ENCODE measurements around the gene MARCO.

Gene MARCO

DNA sequence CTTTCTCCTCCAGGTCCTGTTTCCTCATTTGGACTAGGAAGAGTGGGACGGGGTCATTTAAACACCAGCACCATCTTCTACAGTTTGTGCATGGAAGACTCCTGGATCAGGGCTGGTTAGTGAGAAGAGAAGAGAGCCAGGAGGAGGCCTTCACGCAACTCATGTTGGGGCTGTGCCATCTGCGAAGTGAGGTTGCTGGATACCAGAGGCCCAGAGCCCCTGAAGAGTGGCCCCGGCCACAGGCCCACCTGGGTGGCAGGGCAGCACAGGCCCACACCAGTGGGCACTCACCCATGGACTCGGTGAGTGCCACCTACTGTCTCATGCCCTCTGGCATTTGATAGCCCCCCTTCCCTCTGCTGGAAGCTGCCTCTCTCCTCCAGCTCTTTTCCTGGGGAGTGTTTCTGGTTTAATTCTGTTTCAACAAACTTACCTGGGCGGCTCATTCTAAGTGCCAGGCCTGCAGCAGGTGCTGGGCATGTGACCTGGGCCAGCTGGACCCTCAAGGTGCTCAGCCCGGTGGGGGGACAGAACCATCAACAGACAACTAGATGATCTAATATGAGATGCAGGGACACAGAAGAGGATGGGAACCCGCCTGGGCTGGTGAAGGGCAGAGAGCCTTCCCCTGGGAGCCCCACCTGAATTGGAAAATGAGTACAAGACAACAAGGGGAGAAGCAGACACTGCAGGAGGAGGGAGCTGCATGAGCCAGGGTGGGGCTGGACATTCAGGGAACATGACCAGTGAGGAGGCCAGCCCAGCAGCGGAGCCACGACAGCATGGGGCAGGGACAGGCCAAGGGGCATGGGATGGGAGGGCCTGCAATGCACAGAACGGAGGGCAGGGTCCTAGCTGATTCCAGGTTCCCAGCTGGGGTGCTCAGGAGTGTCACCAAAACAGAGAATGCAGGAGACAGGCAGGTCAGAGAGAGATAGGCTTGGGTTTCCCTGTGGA lies 70.6 kb downstream of the MARCO start:
- 91 to 92% methylated on average over 11 of the region's 11 CpGs for WGBS, 2 experiments
- no peaks in the 10 kb centered on the region for H3K9me3 ChIP-seq (ENCODE audit: control insufficient read depth, low read length)
- H3K36me3 ChIP-seq (ENCODE audit: control insufficient read depth, insufficient read depth, low read length) = no peaks in the 10 kb centered on the region
- no peaks in the 10 kb centered on the region for H3K4me1 ChIP-seq (ENCODE audit: control insufficient read depth, insufficient read depth, low read length)
- H3K27me3 ChIP-seq (ENCODE audit: control insufficient read depth, insufficient read depth, low read length, poor library complexity, severe bottlenecking) = peaks cover 10% of the 10 kb centered on the region
- H3K27ac ChIP-seq (ENCODE audit: insufficient read depth, low read depth, low read length, poor library complexity, severe bottlenecking) = no peak overlapping the region
- no peak overlapping the region for H3K4me3 ChIP-seq (ENCODE audit: insufficient read depth, low read depth, low read length)

DNA sequence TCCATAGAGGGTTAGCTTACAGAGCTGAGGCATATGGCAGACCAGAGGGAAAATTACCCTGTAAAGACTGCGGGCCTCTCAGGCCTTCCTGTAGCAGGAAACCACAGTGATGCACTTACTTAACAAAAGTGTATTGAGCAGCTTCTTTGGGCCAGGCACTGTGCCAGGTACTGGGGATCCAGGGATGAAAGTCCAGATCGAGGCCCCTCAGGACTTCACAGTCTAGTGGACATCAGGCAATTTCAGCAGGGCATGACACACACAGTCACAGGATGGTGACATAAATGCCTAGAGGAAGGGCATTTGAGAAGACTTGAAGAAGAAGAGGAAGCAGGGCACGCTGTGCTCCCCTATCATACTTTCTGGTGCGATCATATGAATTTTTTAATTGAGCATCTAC lies 71.7 kb downstream of the MARCO start:
- H3K9me3 ChIP-seq (ENCODE audit: control insufficient read depth, low read length) = no peaks in the 10 kb centered on the region
- H3K4me1 ChIP-seq (ENCODE audit: control insufficient read depth, insufficient read depth, low read length) = no peaks in the 10 kb centered on the region
- no peak overlapping the region for H3K27ac ChIP-seq (ENCODE audit: insufficient read depth, low read depth, low read length, poor library complexity, severe bottlenecking)
- H3K27me3 ChIP-seq (ENCODE audit: control insufficient read depth, insufficient read depth, low read length, poor library complexity, severe bottlenecking) = peaks cover 10% of the 10 kb centered on the region
- H3K36me3 ChIP-seq (ENCODE audit: control insufficient read depth, insufficient read depth, low read length) = no peaks in the 10 kb centered on the region
- H3K4me3 ChIP-seq (ENCODE audit: insufficient read depth, low read depth, low read length) = no peak overlapping the region
- 93 to 96% methylated on average over 4 of the region's 4 CpGs for WGBS, 2 experiments

DNA sequence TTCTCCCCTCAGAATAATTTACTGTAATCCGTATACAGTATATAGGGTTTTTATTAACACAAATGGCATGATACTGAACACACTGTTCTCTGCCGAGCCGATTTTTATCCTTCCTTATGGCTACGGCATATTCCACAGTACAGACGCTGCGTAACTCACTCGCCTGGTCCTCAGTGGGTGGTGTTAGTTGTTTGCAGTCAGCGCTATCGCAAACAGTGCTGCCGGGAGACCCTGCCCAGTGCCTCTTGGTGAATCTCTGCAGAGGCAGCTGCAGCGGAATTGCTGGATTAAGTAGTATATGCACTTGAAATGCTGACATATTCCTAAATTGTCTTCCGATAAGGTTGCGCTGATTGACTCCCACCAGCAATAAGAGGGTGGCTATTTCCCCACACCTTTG lies 73.9 kb downstream of the MARCO start:
- Histone ChIP-seq H3K9me3 (ENCODE audit: control insufficient read depth, low read length) (no peaks in the 10 kb centered on the region), H3K27ac (ENCODE audit: insufficient read depth, low read depth, low read length, poor library complexity, severe bottlenecking) (no peak overlapping the region), H3K4me1 (ENCODE audit: control insufficient read depth, insufficient read depth, low read length) (no peaks in the 10 kb centered on the region), H3K27me3 (ENCODE audit: control insufficient read depth, insufficient read depth, low read length, poor library complexity, severe bottlenecking) (peaks cover 5% of the 10 kb centered on the region), H3K4me3 (ENCODE audit: insufficient read depth, low read depth, low read length) (no peak overlapping the region), H3K36me3 (ENCODE audit: control insufficient read depth, insufficient read depth, low read length) (no peaks in the 10 kb centered on the region)
- WGBS, 2 experiments = 89 to 90% methylated on average over 12 to 13 of the region's 13 CpGs

GRCh38 chr2:119019521-119019920 lies 77.5 kb downstream of the MARCO start:
- Histone ChIP-seq H3K27ac (ENCODE audit: insufficient read depth, low read depth, low read length, poor library complexity, severe bottlenecking) (no peak overlapping the region), H3K36me3 (ENCODE audit: control insufficient read depth, insufficient read depth, low read length) (no peaks in the 10 kb centered on the region), H3K4me3 (ENCODE audit: insufficient read depth, low read depth, low read length) (no peak overlapping the region), H3K27me3 (ENCODE audit: control insufficient read depth, insufficient read depth, low read length, poor library complexity, severe bottlenecking) (no peaks in the 10 kb centered on the region), H3K4me1 (ENCODE audit: control insufficient read depth, insufficient read depth, low read length) (no peaks in the 10 kb centered on the region), H3K9me3 (ENCODE audit: control insufficient read depth, low read length) (no peaks in the 10 kb centered on the region)

DNA sequence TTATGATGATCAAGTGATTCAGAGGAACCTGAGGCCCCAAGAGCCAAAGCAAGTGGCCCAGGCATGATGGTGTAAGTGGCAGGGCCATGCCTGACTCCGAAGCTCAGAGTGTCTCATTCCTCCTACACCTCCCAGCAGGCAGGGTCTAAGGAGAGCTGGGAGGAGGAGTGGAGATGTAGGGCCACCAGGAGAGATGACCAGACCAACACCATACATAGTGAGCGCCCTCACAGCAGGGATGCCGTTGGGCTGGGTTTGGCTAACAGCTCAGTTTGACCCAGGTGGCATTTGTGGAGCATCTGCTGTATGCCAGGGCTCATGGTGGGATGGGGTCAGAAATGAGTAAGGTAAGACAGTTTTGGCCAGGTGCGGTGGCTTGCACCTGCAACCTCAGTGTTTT lies 80.7 kb downstream of the MARCO start:
- H3K27me3 ChIP-seq (ENCODE audit: control insufficient read depth, insufficient read depth, low read length, poor library complexity, severe bottlenecking) = no peaks in the 10 kb centered on the region
- H3K4me3 ChIP-seq (ENCODE audit: insufficient read depth, low read depth, low read length) = no peak overlapping the region
- no peak overlapping the region for H3K27ac ChIP-seq (ENCODE audit: insufficient read depth, low read depth, low read length, poor library complexity, severe bottlenecking)
- WGBS, 2 experiments = 93 to 99% methylated on average over 4 of the region's 4 CpGs
- H3K36me3 ChIP-seq (ENCODE audit: control insufficient read depth, insufficient read depth, low read length) = no peaks in the 10 kb centered on the region
- H3K4me1 ChIP-seq (ENCODE audit: control insufficient read depth, insufficient read depth, low read length) = peaks cover 5% of the 10 kb centered on the region
- no peaks in the 10 kb centered on the region for H3K9me3 ChIP-seq (ENCODE audit: control insufficient read depth, low read length)

- WGBS, 2 experiments = 78 to 82% methylated on average over 2 of the region's 2 CpGs
- H3K27ac ChIP-seq (ENCODE audit: insufficient read depth, low read depth, low read length, poor library complexity, severe bottlenecking) = no peak overlapping the region
- no peaks in the 10 kb centered on the region for H3K27me3 ChIP-seq (ENCODE audit: control insufficient read depth, insufficient read depth, low read length, poor library complexity, severe bottlenecking)
- peaks cover 5% of the 10 kb centered on the region for H3K4me1 ChIP-seq (ENCODE audit: control insufficient read depth, insufficient read depth, low read length)
- no peak overlapping the region for H3K4me3 ChIP-seq (ENCODE audit: insufficient read depth, low read depth, low read length)
- no peaks in the 10 kb centered on the region for H3K9me3 ChIP-seq (ENCODE audit: control insufficient read depth, low read length)
- H3K36me3 ChIP-seq (ENCODE audit: control insufficient read depth, insufficient read depth, low read length) = no peaks in the 10 kb centered on the region
These were observed 81.5 kb downstream of the MARCO start for GRCh38 chr2:119023534-119023933.

DNA sequence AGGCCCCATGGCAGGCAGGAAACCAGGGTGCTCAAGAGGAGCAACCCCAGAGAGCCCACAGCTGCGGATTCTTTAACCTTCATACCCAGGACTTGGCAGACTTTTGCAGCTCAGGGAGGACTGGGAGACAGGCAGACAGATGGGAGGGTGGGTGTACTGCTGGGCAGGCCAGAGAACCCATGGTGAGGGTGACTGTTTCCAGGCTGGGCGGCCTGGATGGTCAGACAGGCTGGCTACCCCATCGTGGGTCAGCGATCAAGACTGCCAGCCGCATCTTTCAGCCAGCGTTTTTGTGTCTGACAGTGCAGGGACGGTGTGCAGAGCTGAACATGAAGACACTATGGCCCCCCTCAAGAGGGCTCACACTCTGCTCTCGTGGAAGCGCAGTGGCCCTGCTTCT lies 82.2 kb downstream of the MARCO start:
- Histone ChIP-seq H3K4me1 (ENCODE audit: control insufficient read depth, insufficient read depth, low read length) (peaks cover 5% of the 10 kb centered on the region), H3K9me3 (ENCODE audit: control insufficient read depth, low read length) (no peaks in the 10 kb centered on the region), H3K36me3 (ENCODE audit: control insufficient read depth, insufficient read depth, low read length) (no peaks in the 10 kb centered on the region), H3K4me3 (ENCODE audit: insufficient read depth, low read depth, low read length) (no peak overlapping the region), H3K27me3 (ENCODE audit: control insufficient read depth, insufficient read depth, low read length, poor library complexity, severe bottlenecking) (no peaks in the 10 kb centered on the region), H3K27ac (ENCODE audit: insufficient read depth, low read depth, low read length, poor library complexity, severe bottlenecking) (no peak overlapping the region)
- 94 to 95% methylated on average over 9 of the region's 9 CpGs for WGBS, 2 experiments

GRCh38 chr2:119024568-119024967 lies 82.6 kb downstream of the MARCO start:
- Histone ChIP-seq H3K27ac (ENCODE audit: insufficient read depth, low read depth, low read length, poor library complexity, severe bottlenecking) (no peak overlapping the region), H3K36me3 (ENCODE audit: control insufficient read depth, insufficient read depth, low read length) (no peaks in the 10 kb centered on the region), H3K4me1 (ENCODE audit: control insufficient read depth, insufficient read depth, low read length) (peaks cover 5% of the 10 kb centered on the region), H3K4me3 (ENCODE audit: insufficient read depth, low read depth, low read length) (no peak overlapping the region), H3K9me3 (ENCODE audit: control insufficient read depth, low read length) (no peaks in the 10 kb centered on the region), H3K27me3 (ENCODE audit: control insufficient read depth, insufficient read depth, low read length, poor library complexity, severe bottlenecking) (no peaks in the 10 kb centered on the region)
- WGBS, 2 experiments = 87 to 97% methylated on average over 3 of the region's 3 CpGs

- Histone ChIP-seq H3K27me3 (ENCODE audit: control insufficient read depth, insufficient read depth, low read length, poor library complexity, severe bottlenecking) (no peaks in the 10 kb centered on the region), H3K4me1 (ENCODE audit: control insufficient read depth, insufficient read depth, low read length) (peaks cover 5% of the 10 kb centered on the region), H3K9me3 (ENCODE audit: control insufficient read depth, low read length) (no peaks in the 10 kb centered on the region), H3K27ac (ENCODE audit: insufficient read depth, low read depth, low read length, poor library complexity, severe bottlenecking) (no peak overlapping the region), H3K4me3 (ENCODE audit: insufficient read depth, low read depth, low read length) (no peak overlapping the region), H3K36me3 (ENCODE audit: control insufficient read depth, insufficient read depth, low read length) (no peaks in the 10 kb centered on the region)
- WGBS, 2 experiments = 90 to 99% methylated on average over 7 of the region's 7 CpGs
These were observed 83.0 kb downstream of the MARCO start for GRCh38 chr2:119025013-119025412.

GRCh38 chr2:119025762-119026351 lies 83.9 kb downstream of the MARCO start:
- no peaks in the 10 kb centered on the region for H3K27me3 ChIP-seq (ENCODE audit: control insufficient read depth, insufficient read depth, low read length, poor library complexity, severe bottlenecking)

More at GRCh38 chr2:119025762-119026351, 83.9 kb downstream of the MARCO start:
- H3K36me3 ChIP-seq (ENCODE audit: control insufficient read depth, insufficient read depth, low read length) = no peaks in the 10 kb centered on the region
- H3K27ac ChIP-seq (ENCODE audit: insufficient read depth, low read depth, low read length, poor library complexity, severe bottlenecking) = no peak overlapping the region
- H3K4me1 ChIP-seq (ENCODE audit: control insufficient read depth, insufficient read depth, low read length) = peaks cover 5% of the 10 kb centered on the region
- H3K4me3 ChIP-seq (ENCODE audit: insufficient read depth, low read depth, low read length) = no peak overlapping the region
- no peaks in the 10 kb centered on the region for H3K9me3 ChIP-seq (ENCODE audit: control insufficient read depth, low read length)
- 89 to 93% methylated on average over 18 of the region's 18 CpGs for WGBS, 2 experiments
